Activated naive CD8-positive, alpha-beta T cell treated with anti-CD3 and anti-CD28 coated beads for 36 hours (primary cell): ENCODE measurements around the gene NOS2. TPM values are rescaled to one million over a fixed set of nuclear protein-coding genes. Genes with fewer than 3 reads are reported as not detected.
"Not testable (repeated sequence)": the region's sequence is repeated elsewhere in the genome, so short reads cannot be mapped to it uniquely, and the experiment has no call there.

ENCODE experiments used
- DNase-seq: peaks from one replicate; pipeline ENCODE4 v3.0.0; 2021
- H3K27ac Mint-ChIP-seq: one replicate; pipeline ENCODE4 v1.8.0; 2022; ENCODE audit warnings: mild to moderate bottlenecking, moderate library complexity, mixed read lengths
- H3K27me3 Mint-ChIP-seq: one replicate; pipeline ENCODE4 v1.8.0; 2022; ENCODE audit warnings: mild to moderate bottlenecking, mixed read lengths
- H3K36me3 Mint-ChIP-seq: one replicate; pipeline ENCODE4 v1.8.0; 2021; ENCODE audit warnings: mild to moderate bottlenecking, mixed read lengths
- H3K4me1 Mint-ChIP-seq: one replicate; pipeline ENCODE4 v1.8.0; 2021; ENCODE audit warnings: mixed read lengths
- H3K4me3 Mint-ChIP-seq: one replicate; pipeline ENCODE4 v1.8.0; 2022; ENCODE audit warnings: mild to moderate bottlenecking, moderate library complexity, mixed read lengths
- H3K9me3 Mint-ChIP-seq: one replicate; pipeline ENCODE4 v1.8.0; 2022; ENCODE audit warnings: mixed read lengths
- total RNA-seq, 2 experiments: library from RNA; stranded (reverse); gene quantifications; one replicate each; pipeline ENCODE4 v1.2.3, GENCODE V29; 2021

The NOS2 gene
- total RNA-seq, 2 experiments from 2014 or later: 0.10 TPM; not detected in 1

DNA sequence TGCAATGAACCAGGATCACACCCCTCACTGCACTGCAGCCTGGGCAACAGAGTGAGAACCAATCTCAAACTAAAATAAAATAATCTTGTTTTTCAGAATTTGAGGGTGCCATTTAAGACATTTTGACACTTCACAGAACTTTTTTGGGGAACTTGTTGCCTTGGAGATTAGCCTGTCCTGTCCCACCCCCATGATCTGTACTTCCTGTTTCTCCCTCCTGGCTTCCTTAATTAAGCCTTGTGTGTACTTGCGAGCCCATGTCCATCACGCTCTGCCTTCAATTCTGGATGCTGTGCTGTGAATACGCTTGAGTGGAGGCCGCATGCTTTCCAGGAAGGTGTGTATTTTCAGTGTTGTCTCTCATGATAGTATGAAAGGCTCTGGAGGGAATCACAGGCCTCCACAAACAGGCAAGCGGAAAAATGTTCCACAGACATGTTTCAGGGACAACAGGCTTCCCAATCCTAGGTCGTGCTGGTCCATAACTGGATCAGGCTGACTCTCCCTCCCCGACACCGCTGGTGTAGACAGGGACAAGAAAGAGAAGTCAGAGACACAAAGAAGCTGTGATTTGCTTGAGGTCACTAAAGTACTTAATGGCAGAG is 56.9 kb downstream of the NOS2 start:
- H3K4me3 Mint-ChIP-seq: no peak overlapping the region
- no peaks in the 10 kb centered on the region for H3K36me3 Mint-ChIP-seq
- no peak overlapping the region for H3K27ac Mint-ChIP-seq
- no peaks in the 10 kb centered on the region for H3K4me1 Mint-ChIP-seq
- no peaks in the 10 kb centered on the region for H3K9me3 Mint-ChIP-seq
- DNase-seq: no peak
- H3K27me3 Mint-ChIP-seq: no peaks in the 10 kb centered on the region

GRCh38 chr17:27741971-27742575 is 58.3 kb downstream of the NOS2 start:
- Mint-ChIP-seq H3K36me3 (no peaks in the 10 kb centered on the region), H3K4me1 (no peaks in the 10 kb centered on the region), H3K27me3 (no peaks in the 10 kb centered on the region), H3K9me3 (no peaks in the 10 kb centered on the region), H3K4me3 (no peak overlapping the region), H3K27ac (no peak overlapping the region)
- no peak for DNase-seq

- Mint-ChIP-seq H3K27me3 (no peaks in the 10 kb centered on the region), H3K27ac (no peak overlapping the region), H3K4me3 (no peak overlapping the region), H3K4me1 (no peaks in the 10 kb centered on the region), H3K36me3 (no peaks in the 10 kb centered on the region), H3K9me3 (no peaks in the 10 kb centered on the region)
- DNase-seq: no peak
Measured at GRCh38 chr17:27741361-27741861, 58.9 kb downstream of the NOS2 start.

DNA sequence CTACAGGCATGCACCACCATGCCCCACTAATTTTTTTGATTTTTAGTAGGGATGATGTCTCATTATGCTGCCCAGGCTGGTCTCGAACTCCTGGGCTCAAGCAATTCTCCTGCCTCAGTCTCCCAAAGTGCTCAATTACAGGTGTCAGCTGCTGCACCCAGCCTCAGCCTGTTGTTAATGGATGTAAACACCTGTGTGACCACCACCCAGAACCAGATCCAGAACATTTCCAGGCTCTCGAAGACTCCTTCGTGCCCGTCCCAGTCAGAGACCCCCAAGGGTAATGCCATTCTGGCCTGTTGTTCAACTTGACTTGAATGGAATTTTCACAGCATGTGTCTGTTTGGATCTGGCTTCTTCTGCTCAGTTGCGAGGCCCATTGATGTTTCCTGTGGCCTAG is 59.8 kb downstream of the NOS2 start:
- not testable (repeated sequence) for H3K9me3 Mint-ChIP-seq, DNase-seq, H3K4me1 Mint-ChIP-seq, H3K36me3 Mint-ChIP-seq, H3K27ac Mint-ChIP-seq, H3K4me3 Mint-ChIP-seq, H3K27me3 Mint-ChIP-seq

DNA sequence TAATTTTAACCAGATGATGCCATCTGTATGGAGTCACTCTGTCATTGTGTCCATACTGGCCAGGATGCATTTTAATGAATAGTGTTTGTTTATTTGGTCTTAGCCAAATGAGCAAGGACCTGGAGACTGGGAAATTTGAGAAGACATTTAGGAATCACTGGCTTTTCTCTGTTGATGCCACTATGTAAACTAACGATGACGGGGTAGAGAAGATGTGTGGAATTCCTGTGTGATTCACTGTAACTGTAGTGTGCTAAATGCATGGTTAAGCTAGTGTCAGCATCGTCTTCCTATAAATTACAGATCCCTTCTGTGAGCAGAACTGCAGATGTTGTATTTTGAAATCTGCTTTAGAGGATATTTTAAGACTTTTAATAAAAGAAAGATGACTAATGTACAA is 66.6 kb downstream of the NOS2 start:
- Mint-ChIP-seq H3K4me3 (no peak overlapping the region), H3K36me3 (no peaks in the 10 kb centered on the region), H3K27me3 (peaks cover 26% of the 10 kb centered on the region), H3K4me1 (no peaks in the 10 kb centered on the region), H3K9me3 (no peaks in the 10 kb centered on the region), H3K27ac (no peak overlapping the region)
- no peak for DNase-seq

GRCh38 chr17:27732746-27733145 is 67.6 kb downstream of the NOS2 start:
- H3K4me1 Mint-ChIP-seq, DNase-seq, H3K9me3 Mint-ChIP-seq, H3K27ac Mint-ChIP-seq, H3K4me3 Mint-ChIP-seq, H3K36me3 Mint-ChIP-seq: not testable (repeated sequence)
- H3K27me3 Mint-ChIP-seq: peaks cover 26% of the 10 kb centered on the region

DNA sequence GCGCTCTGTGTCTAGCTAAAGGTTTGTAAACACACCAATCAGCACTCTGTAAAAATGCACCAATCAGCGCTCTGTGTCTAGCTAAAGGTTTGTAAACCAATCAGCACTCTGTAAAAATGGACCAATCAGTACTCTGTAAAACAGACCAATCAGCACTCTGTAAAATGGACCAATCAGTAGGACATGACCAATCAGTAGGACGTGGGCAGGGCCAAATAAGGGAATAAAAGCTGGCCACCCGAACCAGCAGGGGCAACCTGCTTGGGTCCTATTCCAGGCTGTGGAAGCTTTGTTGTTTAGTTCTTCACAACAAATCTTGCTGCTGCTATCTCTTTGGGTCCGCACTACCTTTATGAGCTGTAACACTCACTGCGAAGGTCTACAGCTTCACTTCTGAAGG is 74.3 kb downstream of the NOS2 start:
- not testable (repeated sequence) for H3K4me3 Mint-ChIP-seq, H3K9me3 Mint-ChIP-seq, H3K4me1 Mint-ChIP-seq, H3K27ac Mint-ChIP-seq, H3K27me3 Mint-ChIP-seq, DNase-seq, H3K36me3 Mint-ChIP-seq

GRCh38 chr17:27721797-27722196 is 78.5 kb downstream of the NOS2 start:
- Mint-ChIP-seq H3K4me3 (no peak overlapping the region), H3K27me3 (peaks cover 6% of the 10 kb centered on the region), H3K9me3 (no peaks in the 10 kb centered on the region), H3K4me1 (no peaks in the 10 kb centered on the region), H3K36me3 (no peaks in the 10 kb centered on the region), H3K27ac (no peak overlapping the region)
- DNase-seq: no peak

Other genes with a start within 250 kb of the NOS2 start
- gene LGALS9, start 169.3 kb downstream of the NOS2 start, total RNA-seq: 10 to 100 TPM; 25.1 to 25.3 TPM
- 1 to 10 TPM; 3.0 to 4.0 TPM for gene LYRM9, start 92.8 kb upstream of the NOS2 start, total RNA-seq
- gene NLK, start 242.1 kb upstream of the NOS2 start, total RNA-seq: 10 to 100 TPM in 1 of 2 experiments, 1 to 10 TPM in 1; 9.6 to 10.2 TPM